Measurements from ENCODE around the gene ZBTB20. TPM values are rescaled to one million over a fixed set of nuclear protein-coding genes. Genes with fewer than 3 reads are reported as not detected.

ZBTB20 gene
- total and polyA plus RNA-seq, 2 of the 4 experiments (the other 2 are of a cell fraction), result 0.75 to 14.7 TPM

GRCh38 chr3:114664006-114664405 is 483.1 kb downstream of the ZBTB20 start:
- Histone ChIP-seq H3K36me3 (ENCODE audit: control insufficient read depth, insufficient read depth, low read length) (no peaks in the 10 kb centered on the region), H2BK15ac (ENCODE audit: low read depth, low read length) (no peak overlapping the region), H3K27me3 (ENCODE audit: control insufficient read depth, insufficient read depth, low read length) (no peaks in the 10 kb centered on the region), H4K5ac (ENCODE audit: low read depth, low read length) (no peak overlapping the region), H3K14ac (replicated peaks; ENCODE audit: low read depth, low read length) (no peak overlapping the region), H2BK120ac (ENCODE audit: low read depth, low read length) (no peak overlapping the region), H3K9me3 (ENCODE audit: control insufficient read depth, insufficient read depth, low read length) (no peaks in the 10 kb centered on the region), H3K4me1 (ENCODE audit: control insufficient read depth, insufficient read depth, low read length) (peaks cover 8% of the 10 kb centered on the region), H4K20me1 (ENCODE audit: insufficient read depth, low read length) (no peaks in the 10 kb centered on the region), H3K4me3 (ENCODE audit: insufficient read depth, low read depth, low read length) (no peak overlapping the region), H2BK20ac (ENCODE audit: low read depth, low read length) (no peak overlapping the region), H2AK9ac (replicated peaks; ENCODE audit: low read depth, low read length, poor library complexity) (no peak overlapping the region), H2BK5ac (ENCODE audit: low read depth, low read length, poor library complexity, severe bottlenecking) (no peak overlapping the region), H3K4me2 (ENCODE audit: low read depth, low read length) (no peak overlapping the region), H3K4ac (ENCODE audit: low read depth, low read length) (no peak overlapping the region), H3K79me1 (ENCODE audit: low read depth in 1 of 2, low read length in 2 of 2) (no peaks in the 10 kb centered on the region), H2AFZ (replicated peaks; ENCODE audit: low read length, poor library complexity) (no peak overlapping the region), H4K91ac (ENCODE audit: insufficient read depth, low read depth, low read length) (no peak overlapping the region), H2AK5ac (ENCODE audit: low read depth, low read length) (no peak overlapping the region), H3K9ac (ENCODE audit: low read depth, low read length) (no peak overlapping the region), H3K18ac (ENCODE audit: low read depth, low read length) (no peak overlapping the region), H3K9me1 (ENCODE audit: insufficient read depth, low read length) (no peaks in the 10 kb centered on the region), H4K8ac (ENCODE audit: low read depth in 2 of 2, low read length in 2 of 2) (no peak overlapping the region), H3K27ac (ENCODE audit: insufficient read depth, low read length) (no peak overlapping the region), H3K56ac (ENCODE audit: extremely low read depth, insufficient read depth, low read length) (no peak overlapping the region), H3K23ac (ENCODE audit: low read depth, low read length) (no peak overlapping the region)
- dilution Hi-C loops (cut with HindIII; ENCODE audit: low sequenced_read_pairs, unreplicated experiment), result no loop called here
- intact Hi-C loops (cut with micrococcal nuclease), result no loop called here
- no peak for ATAC-seq (ENCODE audit: low read depth)
- TF ChIP-seq ELK1 (IDR thresholded peaks at IDR 0.05; ENCODE audit: borderline replicate concordance, low read depth, low read length), result no peak
- TF ChIP-seq RAD21 (IDR thresholded peaks at IDR 0.05; ENCODE audit: low read length), result no peak
- no peak for TF ChIP-seq RCOR1 (IDR thresholded peaks at IDR 0.05; ENCODE audit: insufficient replicate concordance, low read length)
- TF ChIP-seq CTCF (conservative IDR thresholded peaks at IDR 0.05; ENCODE audit: low read depth, low read length), result no peak
- no peak for TF ChIP-seq RFX5 (IDR thresholded peaks at IDR 0.05; ENCODE audit: low read depth, low read length)
- no peak for TF ChIP-seq POLR2A (IDR thresholded peaks at IDR 0.05; ENCODE audit: low read depth, low read length)
- no peak for TF ChIP-seq NFE2L2 (IDR thresholded peaks at IDR 0.05; ENCODE audit: low read depth, low read length)
- in situ Hi-C loops (cut with MboI; ENCODE audit: low sequenced_read_pairs), result no loop called here
- ChIA-PET CTCF (no interaction called here), POLR2A (ENCODE audit: unreplicated experiment) (no interaction called here)
- BruUV-seq (replicated peaks), result no TSS peak
- DNase-seq, result no peak

All from IMR-90 (cell line).